Hepatocyte (in vitro differentiated cells): ENCODE results near the gene CALD1.

Source experiments
- EZH2 ChIP-seq: fragments of 200-600 bp; sonication (generic); IDR thresholded peaks from 2 replicates; pipeline ENCODE4 v1.6.1; 2016; ENCODE audit warnings: antibody characterized with exemption, mild to moderate bottlenecking, borderline replicate concordance
- EZH2phosphoT487 ChIP-seq: fragments of 200-600 bp; sonication (generic); IDR thresholded peaks from one replicate; pipeline ENCODE4 v1.6.1; 2018; ENCODE audit warnings: antibody characterized with exemption, mild to moderate bottlenecking, low read depth, moderate library complexity; ENCODE audit not compliant: unreplicated experiment, severe bottlenecking
- TF ChIP-seq, protein P1 (sequence below): fragments of 200-600 bp; sonication (generic); IDR thresholded peaks from 2 replicates; pipeline ENCODE4 v1.5.1; 2016; ENCODE audit warnings: antibody characterized with exemption, mild to moderate bottlenecking; ENCODE audit not compliant: poor library complexity

DNA sequence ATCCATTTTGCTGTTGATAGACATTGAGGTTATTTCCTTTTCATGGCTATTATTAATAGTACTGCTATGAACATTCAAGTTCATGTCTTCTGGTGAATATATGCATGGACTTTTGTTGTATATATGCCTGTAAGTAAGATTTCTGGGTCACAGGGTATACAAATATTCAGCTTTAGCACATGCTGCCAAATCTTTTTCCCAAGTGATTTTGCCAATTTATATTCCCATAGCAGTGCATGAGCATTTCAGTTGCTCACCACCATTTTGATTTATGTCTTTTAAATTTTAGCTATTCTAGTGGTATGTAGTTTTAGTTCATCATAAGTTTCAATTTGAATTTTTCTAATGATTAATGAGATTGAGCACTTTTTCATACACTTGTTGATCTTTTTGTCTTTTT, 59.9 kb downstream of the CALD1 start:
- TF ChIP-seq, protein P1, sequence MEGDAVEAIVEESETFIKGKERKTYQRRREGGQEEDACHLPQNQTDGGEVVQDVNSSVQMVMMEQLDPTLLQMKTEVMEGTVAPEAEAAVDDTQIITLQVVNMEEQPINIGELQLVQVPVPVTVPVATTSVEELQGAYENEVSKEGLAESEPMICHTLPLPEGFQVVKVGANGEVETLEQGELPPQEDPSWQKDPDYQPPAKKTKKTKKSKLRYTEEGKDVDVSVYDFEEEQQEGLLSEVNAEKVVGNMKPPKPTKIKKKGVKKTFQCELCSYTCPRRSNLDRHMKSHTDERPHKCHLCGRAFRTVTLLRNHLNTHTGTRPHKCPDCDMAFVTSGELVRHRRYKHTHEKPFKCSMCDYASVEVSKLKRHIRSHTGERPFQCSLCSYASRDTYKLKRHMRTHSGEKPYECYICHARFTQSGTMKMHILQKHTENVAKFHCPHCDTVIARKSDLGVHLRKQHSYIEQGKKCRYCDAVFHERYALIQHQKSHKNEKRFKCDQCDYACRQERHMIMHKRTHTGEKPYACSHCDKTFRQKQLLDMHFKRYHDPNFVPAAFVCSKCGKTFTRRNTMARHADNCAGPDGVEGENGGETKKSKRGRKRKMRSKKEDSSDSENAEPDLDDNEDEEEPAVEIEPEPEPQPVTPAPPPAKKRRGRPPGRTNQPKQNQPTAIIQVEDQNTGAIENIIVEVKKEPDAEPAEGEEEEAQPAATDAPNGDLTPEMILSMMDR, result no peak
- TF ChIP-seq EZH2 (no peak), EZH2phosphoT487 (no peak)
